Tibial artery (tissue), 4 donors: ENCODE measurements around the gene RAB14.

Experiments used
- DNase-seq, 2 donors: peaks; one replicate each; pipeline ENCODE4 v3.0.0-alpha.2; 2019
- H3K27ac ChIP-seq, 2 donors: fragments of 200-600 bp; sonication (generic) in 1 of 2; 1 replicate in 1 of 2; 2 replicates in 1 of 2; pipeline ENCODE4 v1.5.1; 2018 to 2019; ENCODE audit warnings: mild to moderate bottlenecking in 1 of 2
- H3K27me3 ChIP-seq, 2 donors: fragments of 200-600 bp; sonication (generic) in 1 of 2; one replicate each; pipeline versions ENCODE4 v1.5.1 to v1.6.0; 2016 to 2019
- H3K36me3 ChIP-seq, 3 donors: fragments of 200-600 bp; sonication (generic) in 2 of 3; one replicate each; pipeline ENCODE4 v1.5.1; 2016 to 2019; ENCODE audit warnings: mild to moderate bottlenecking in 2 of 3
- H3K4me1 ChIP-seq, 4 donors: fragments of 200-600 bp; sonication (generic) in 2 of 4; 1 replicate in 3 of 4; 2 replicates in 1 of 4; pipeline ENCODE4 v1.5.1; 2016 to 2019
- H3K4me3 ChIP-seq, 2 donors: fragments of 200-600 bp; sonication (generic) in 1 of 2; 1 replicate in 1 of 2; 2 replicates in 1 of 2; pipeline ENCODE4 v1.5.1; 2018 to 2019; ENCODE audit warnings: mild to moderate bottlenecking in 2 of 2
- H3K9me3 ChIP-seq, 3 donors: fragments of 200-600 bp; sonication (generic) in 1 of 3; one replicate each; pipeline ENCODE4 v1.5.1; 2016 to 2019
- CTCF ChIP-seq, 2 experiments: fragments of 200-600 bp in 1 of 2; fragments of 450-650 bp in 1 of 2; IDR thresholded peaks; one replicate each; pipeline ENCODE4 v1.5.1; 2017 to 2019; ENCODE audit warnings: antibody characterized with exemption in 2 of 2, mild to moderate bottlenecking in 1 of 2, moderate library complexity in 1 of 2
- intact Hi-C: fragments of 100-400 bp; cut with DNase I; formaldehyde crosslinking; loops from one replicate; pipeline ENCODE4 v1.15.0; 2023; ENCODE audit warnings: low total_unique reads

Gene RAB14

GRCh38 chr9:121240472-121241135, 38.9 kb upstream of the RAB14 start:
- intact Hi-C loops: no loop called here
- peaks cover 0 to 5% (median 0%) of the 10 kb centered on the region in 3 donors for H3K36me3 ChIP-seq
- no peak for TF ChIP-seq CTCF (IDR thresholded peaks at IDR 0.05)
- no peak for DNase-seq
- H3K9me3 ChIP-seq: no peaks in the 10 kb centered on the region
- H3K4me3 ChIP-seq: no peak overlapping the region
- peaks cover 0 to 16% (median 3%) of the 10 kb centered on the region in 4 donors for H3K4me1 ChIP-seq
- no peak overlapping the region for H3K27ac ChIP-seq
- no peaks in the 10 kb centered on the region for H3K27me3 ChIP-seq

GRCh38 chr9:121239851-121240250, 38.2 kb upstream of the RAB14 start:
- H3K4me1 ChIP-seq: peaks cover 0 to 16% (median 3%) of the 10 kb centered on the region in 4 donors
- intact Hi-C loops: no loop called here
- H3K4me3 ChIP-seq: no peak overlapping the region
- TF ChIP-seq CTCF (IDR thresholded peaks at IDR 0.05): no peak
- no peak for DNase-seq
- peaks cover 0 to 5% (median 0%) of the 10 kb centered on the region in 3 donors for H3K36me3 ChIP-seq
- H3K27ac ChIP-seq: no peak overlapping the region
- no peaks in the 10 kb centered on the region for H3K27me3 ChIP-seq
- no peaks in the 10 kb centered on the region for H3K9me3 ChIP-seq

GRCh38 chr9:121239071-121239470, 37.4 kb upstream of the RAB14 start:
- DNase-seq: no peak
- intact Hi-C loops: no loop called here
- Histone ChIP-seq H3K9me3 (no peaks in the 10 kb centered on the region), H3K36me3 (peaks cover 0 to 5% (median 0%) of the 10 kb centered on the region in 3 donors), H3K4me1 (peaks cover 0 to 16% (median 3%) of the 10 kb centered on the region in 4 donors), H3K27me3 (no peaks in the 10 kb centered on the region), H3K4me3 (no peak overlapping the region), H3K27ac (no peak overlapping the region)
- TF ChIP-seq CTCF (IDR thresholded peaks at IDR 0.05): no peak

- H3K9me3 ChIP-seq: no peaks in the 10 kb centered on the region
- H3K27ac ChIP-seq: no peak overlapping the region
- DNase-seq: no peak
- H3K36me3 ChIP-seq: peaks cover 0 to 5% (median 0%) of the 10 kb centered on the region in 3 donors
- TF ChIP-seq CTCF (IDR thresholded peaks at IDR 0.05): no peak
- H3K4me1 ChIP-seq: peaks cover 0 to 14% (median 3%) of the 10 kb centered on the region in 4 donors
- intact Hi-C loops: no loop called here
- no peak overlapping the region for H3K4me3 ChIP-seq
- no peaks in the 10 kb centered on the region for H3K27me3 ChIP-seq
These were observed 36.2 kb upstream of the RAB14 start for GRCh38 chr9:121237916-121238315.

- H3K4me1 ChIP-seq: no peaks in the 10 kb centered on the region
- intact Hi-C loops: no loop called here
- no peaks in the 10 kb centered on the region for H3K27me3 ChIP-seq
- DNase-seq: no peak
- H3K4me3 ChIP-seq: no peak overlapping the region
- TF ChIP-seq CTCF (IDR thresholded peaks at IDR 0.05): no peak
- no peak overlapping the region for H3K27ac ChIP-seq
- H3K9me3 ChIP-seq: no peaks in the 10 kb centered on the region
- H3K36me3 ChIP-seq: peaks cover 0 to 13% (median 0%) of the 10 kb centered on the region in 3 donors
These were observed 33.8 kb upstream of the RAB14 start for GRCh38 chr9:121235512-121235911.
